Lower leg skin (tissue), 4 donors: ENCODE data around the gene OR4D9. TPM values are rescaled to one million over a fixed set of nuclear protein-coding genes. Genes with fewer than 3 reads are reported as not detected.

Experiments
- DNase-seq, 2 donors: peaks; one replicate each; pipeline ENCODE4 v3.0.0-alpha.2; 2019; ENCODE audit warnings: low spot score in 2 of 2
- H3K4me3 ChIP-seq: fragments of 200-600 bp; sonication (generic); 2 replicates; pipeline ENCODE4 v1.5.1; 2017; ENCODE audit warnings: mild to moderate bottlenecking, low read depth; ENCODE audit not compliant: poor library complexity, severe bottlenecking
- CTCF ChIP-seq, 3 donors: fragments of 450-650 bp; IDR thresholded peaks; one replicate each; pipeline ENCODE4 v1.5.1; 2016; ENCODE audit warnings: antibody characterized with exemption in 3 of 3, mild to moderate bottlenecking in 3 of 3, moderate library complexity in 2 of 3
- POLR2A ChIP-seq, 2 donors: fragments of 450-650 bp; IDR thresholded peaks; one replicate each; pipeline ENCODE4 v1.6.1; 2016 to 2017; ENCODE audit warnings: antibody characterized with exemption in 2 of 2, mild to moderate bottlenecking in 1 of 2, moderate library complexity in 1 of 2
- WGBS, 2 donors: methylation state at CpG; one replicate each; pipeline ENCODE4 v1.1.5; 2018; 5-methylcytosine and 5-hydroxymethylcytosine counted together
- intact Hi-C: fragments of 100-400 bp; cut with DNase I; formaldehyde crosslinking; loops from one replicate; pipeline ENCODE4 v1.15.0; 2023; ENCODE audit warnings: low total_unique reads
- total RNA-seq, 4 donors: library from RNA; depleted of rRNA; stranded (reverse); fragments of >200 nt; gene quantifications; one replicate each; pipeline ENCODE4 v1.1.0, GENCODE V29; 2016

Gene OR4D9
- not detected for total RNA-seq

GRCh38 chr11:59510941-59511589 lies at the start of gene OR4D9:
OR4D9 (plus strand) TSS chr11:59511539; CDS start chr11:59514913, 3,374 bp downstream.
- TF ChIP-seq CTCF (IDR thresholded peaks at IDR 0.05) (no peak), POLR2A (IDR thresholded peaks at IDR 0.05) (no peak)
- no peak for DNase-seq
- H3K4me3 ChIP-seq, result no peak within 1 kb of the TSS
- 33 to 45% methylated on average over 2 of the region's 2 CpGs for WGBS, 2 donors
- intact Hi-C loops, result no loop called here

DNA sequence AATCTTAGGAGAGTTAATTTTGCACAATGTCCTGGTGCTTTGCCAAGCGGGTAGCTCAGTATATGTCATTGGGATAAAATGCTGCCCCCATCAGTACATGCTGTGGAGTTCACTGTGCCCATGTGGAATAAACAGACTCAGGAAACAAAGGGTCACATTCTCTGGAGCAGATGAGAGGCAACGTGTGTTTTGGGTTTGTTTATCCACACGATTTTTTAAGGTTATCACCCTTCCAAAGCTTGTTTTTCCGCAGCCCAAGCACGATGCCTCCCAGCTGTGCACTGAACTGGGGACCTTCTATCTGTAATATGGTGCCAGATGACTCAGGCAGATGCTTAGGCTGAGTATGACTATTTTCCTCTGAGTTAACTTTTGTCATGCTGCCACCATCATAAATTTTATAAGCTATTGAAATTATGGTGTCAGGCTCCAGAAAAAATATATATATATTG lies 48.1 kb upstream of the OR4D9 start:
- WGBS, 2 donors, result 36 to 48% methylated on average over 5 of the region's 5 CpGs
- no peak for DNase-seq
- TF ChIP-seq POLR2A (IDR thresholded peaks at IDR 0.05) (no peak), CTCF (IDR thresholded peaks at IDR 0.05) (no peak)
- intact Hi-C loops, result no loop called here
- H3K4me3 ChIP-seq, result no peak overlapping the region

DNA sequence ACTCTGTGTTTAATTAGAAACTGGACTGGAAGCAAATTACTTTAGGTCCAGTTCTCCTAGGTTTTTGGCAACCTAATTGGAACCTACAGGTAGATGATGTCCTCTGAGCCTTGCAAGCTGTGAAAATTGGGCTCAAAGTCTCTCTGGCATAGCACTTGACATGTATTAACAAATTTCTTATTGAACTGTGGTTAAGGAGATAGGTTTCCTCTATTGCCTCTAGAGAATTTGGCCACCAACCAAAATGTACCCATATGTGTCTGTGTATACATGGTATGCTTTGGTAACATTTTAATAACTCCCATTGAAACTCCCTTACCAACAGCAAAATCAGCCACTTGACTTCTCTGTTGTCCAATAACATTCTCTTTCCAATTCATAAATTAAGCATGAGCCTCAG lies 38.3 kb upstream of the OR4D9 start, which contains the start of gene OR4D10:
Gene OR4D10, plus strand, starts transcription at position 301 of the 400 bp plus-strand sequence. CDS start 4,115 bp downstream, outside the sequence.
- intact Hi-C loops, result no loop called here
- no peak for DNase-seq
- H3K4me3 ChIP-seq, result no peak within 1 kb of the TSS
- TF ChIP-seq POLR2A (IDR thresholded peaks at IDR 0.05) (no peak), CTCF (IDR thresholded peaks at IDR 0.05) (no peak)

- TF ChIP-seq CTCF (IDR thresholded peaks at IDR 0.05) (no peak), POLR2A (IDR thresholded peaks at IDR 0.05) (no peak)
- 59 to 62% methylated on average over 9 of the region's 9 CpGs for WGBS, 2 donors
- no peak overlapping the region for H3K4me3 ChIP-seq
- intact Hi-C loops, result no loop called here
- no peak for DNase-seq
These were observed 36.2 kb upstream of the OR4D9 start for GRCh38 chr11:59475176-59475575.

- TF ChIP-seq CTCF (IDR thresholded peaks at IDR 0.05) (no peak), POLR2A (IDR thresholded peaks at IDR 0.05) (no peak)
- H3K4me3 ChIP-seq, result no peak overlapping the region
- intact Hi-C loops, result no loop called here
- DNase-seq, result no peak
These were observed 31.4 kb upstream of the OR4D9 start for GRCh38 chr11:59479906-59480305.

GRCh38 chr11:59480359-59480758 lies 31.0 kb upstream of the OR4D9 start:
- TF ChIP-seq CTCF (IDR thresholded peaks at IDR 0.05) (no peak), POLR2A (IDR thresholded peaks at IDR 0.05) (no peak)
- H3K4me3 ChIP-seq, result no peak overlapping the region
- intact Hi-C loops, result no loop called here
- WGBS, 2 donors, result 76 to 90% methylated on average over 3 of the region's 3 CpGs
- DNase-seq, result no peak
